Endodermal cell (in vitro differentiated cells): ENCODE measurements around the gene MRPS18A. TPM values are rescaled to one million over a fixed set of nuclear protein-coding genes. Genes with fewer than 3 reads are reported as not detected.
A peak's percentile ranks its signal among the peaks of the same experiment; 100 is the strongest.
"Not testable (repeated sequence)": the region's sequence is repeated elsewhere in the genome, so short reads cannot be mapped to it uniquely, and the experiment has no call there.

Experiments
- DNase-seq: peaks from one replicate; pipeline ENCODE4 v3.0.0-alpha.2; 2017
- H3K27ac ChIP-seq: 2 replicates; pipeline ENCODE4 v1.5.1; 2013; ENCODE audit warnings: mild to moderate bottlenecking, low read depth, low read length, moderate library complexity
- H3K27me3 ChIP-seq: 2 replicates; pipeline ENCODE4 v1.6.1; 2013; ENCODE audit warnings: mild to moderate bottlenecking, low read length, moderate library complexity; ENCODE audit not compliant: insufficient read depth, control insufficient read depth, poor library complexity, severe bottlenecking
- H3K36me3 ChIP-seq: 2 replicates; pipeline ENCODE4 v1.7.0; 2013; ENCODE audit warnings: mild to moderate bottlenecking, low read length, moderate library complexity; ENCODE audit not compliant: control insufficient read depth, insufficient read depth
- H3K4me1 ChIP-seq: one replicate; pipeline ENCODE4 v1.7.0; 2013; ENCODE audit warnings: low read length; ENCODE audit not compliant: control insufficient read depth, insufficient read depth
- H3K4me3 ChIP-seq: 2 replicates; pipeline ENCODE4 v1.5.1; 2013; ENCODE audit warnings: mild to moderate bottlenecking, low read length, moderate library complexity
- H3K9ac ChIP-seq: 2 replicates; pipeline ENCODE4 v1.6.1; 2013; ENCODE audit warnings: mild to moderate bottlenecking, low read length, moderate library complexity; ENCODE audit not compliant: poor library complexity, severe bottlenecking; ENCODE audit errors: extremely low read depth
- H3K9me3 ChIP-seq: 2 replicates; pipeline ENCODE4 v1.6.1; 2013; ENCODE audit warnings: mild to moderate bottlenecking, low read length, moderate library complexity; ENCODE audit not compliant: control insufficient read depth
- H3K27ac Mint-ChIP-seq: 2 replicates; pipeline ENCODE4 v1.8.0; 2020; ENCODE audit warnings: mixed read lengths
- H3K27me3 Mint-ChIP-seq: 2 replicates; pipeline ENCODE4 v1.8.0; 2021; ENCODE audit warnings: mild to moderate bottlenecking, mixed read lengths; ENCODE audit not compliant: insufficient read depth
- H3K36me3 Mint-ChIP-seq: 2 replicates; pipeline ENCODE4 v1.8.0; 2020; ENCODE audit warnings: low read depth, mixed read lengths
- H3K4me1 Mint-ChIP-seq: 2 replicates; pipeline ENCODE4 v1.8.0; 2020; ENCODE audit warnings: mixed read lengths
- H3K4me3 Mint-ChIP-seq: 2 replicates; pipeline ENCODE4 v1.8.0; 2020; ENCODE audit warnings: mild to moderate bottlenecking, moderate library complexity, mixed read lengths
- H3K9me3 Mint-ChIP-seq: 2 replicates; pipeline ENCODE4 v1.8.0; 2020; ENCODE audit warnings: mild to moderate bottlenecking, mixed read lengths
- WGBS, 2 experiments: methylation state at CpG; one replicate each; pipeline versions ENCODE4 v1.1.5 to v1.1.7; 2013; ENCODE audit warnings: missing lambda C conversion rate in 2 of 2, mixed read lengths in 1 of 2; ENCODE audit not compliant: insufficient coverage in 1 of 2, insufficient read length in 1 of 2; 5-methylcytosine and 5-hydroxymethylcytosine counted together
- total RNA-seq, 2 donors: library from RNA; stranded (reverse); fragmentation: NEBNext Ultra II Directional in 1 of 2; extraction: Animal tissue kit (Norgen Biotek cat#: 25700) in 1 of 2; gene quantifications; 2 replicates in 1 of 2; 3 replicates in 1 of 2; pipeline ENCODE4 v1.2.1, GENCODE V29; 2021
- TF ChIP-seq, protein P1 (sequence below): fragments of 200-600 bp; sonication (generic); conservative IDR thresholded peaks from 2 replicates; pipeline ENCODE4 v1.5.0; 2021; ENCODE audit warnings: antibody characterized with exemption, mild to moderate bottlenecking

Gene MRPS18A
- total RNA-seq, 2 donors from 2014 or later = 53.6 to 58.8 TPM

DNA sequence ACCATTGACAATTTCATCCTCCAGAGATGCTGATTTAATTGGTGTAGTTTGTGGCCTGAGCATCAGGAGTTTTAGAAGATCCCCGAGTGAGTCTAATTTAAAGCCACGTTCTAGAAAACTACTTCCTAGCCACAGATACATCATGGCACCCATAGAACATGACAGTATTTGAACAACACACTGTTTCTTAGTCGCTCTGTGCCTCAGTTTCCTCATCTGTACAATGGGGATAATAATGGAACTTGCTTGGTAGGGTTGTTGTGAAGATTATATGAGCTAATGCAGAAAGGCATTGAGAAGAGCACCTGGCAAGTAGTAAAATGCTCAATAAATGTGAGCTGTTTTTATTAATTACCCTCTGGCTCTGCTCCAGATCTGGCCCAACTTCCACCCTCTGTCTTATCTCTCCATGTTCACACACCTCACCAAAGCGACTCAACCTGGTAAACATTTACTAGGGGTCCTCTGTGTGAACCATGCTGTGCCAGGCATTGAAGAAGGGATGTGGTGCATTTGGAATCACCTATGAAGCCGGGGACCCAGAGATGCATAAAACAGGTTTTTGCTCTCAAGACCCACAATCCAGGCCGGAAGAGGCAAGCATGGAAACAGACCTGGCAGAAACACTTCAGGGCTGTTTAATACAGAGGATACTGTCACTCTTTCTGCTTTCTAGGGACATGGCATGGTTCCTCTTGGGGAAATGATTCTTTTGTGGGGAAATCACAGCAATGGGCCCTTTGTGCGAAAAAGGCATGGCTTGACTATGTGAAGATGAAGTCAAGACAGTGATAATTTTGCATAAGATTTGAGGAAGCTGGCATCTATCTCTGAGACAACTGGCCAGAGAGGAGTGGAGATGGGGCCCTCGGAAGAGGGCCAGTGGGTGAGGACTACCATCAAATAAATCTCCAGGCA is 16.2 kb upstream of the MRPS18A start:
- Mint-ChIP-seq H3K9me3 (no peaks in the 10 kb centered on the region), H3K4me3 (no peak overlapping the region), H3K27ac (peak overlapping the region; percentile 90), H3K27me3 (no peaks in the 10 kb centered on the region), H3K4me1 (peaks cover 67% of the 10 kb centered on the region), H3K36me3 (no peaks in the 10 kb centered on the region)
- TF ChIP-seq, protein P1, sequence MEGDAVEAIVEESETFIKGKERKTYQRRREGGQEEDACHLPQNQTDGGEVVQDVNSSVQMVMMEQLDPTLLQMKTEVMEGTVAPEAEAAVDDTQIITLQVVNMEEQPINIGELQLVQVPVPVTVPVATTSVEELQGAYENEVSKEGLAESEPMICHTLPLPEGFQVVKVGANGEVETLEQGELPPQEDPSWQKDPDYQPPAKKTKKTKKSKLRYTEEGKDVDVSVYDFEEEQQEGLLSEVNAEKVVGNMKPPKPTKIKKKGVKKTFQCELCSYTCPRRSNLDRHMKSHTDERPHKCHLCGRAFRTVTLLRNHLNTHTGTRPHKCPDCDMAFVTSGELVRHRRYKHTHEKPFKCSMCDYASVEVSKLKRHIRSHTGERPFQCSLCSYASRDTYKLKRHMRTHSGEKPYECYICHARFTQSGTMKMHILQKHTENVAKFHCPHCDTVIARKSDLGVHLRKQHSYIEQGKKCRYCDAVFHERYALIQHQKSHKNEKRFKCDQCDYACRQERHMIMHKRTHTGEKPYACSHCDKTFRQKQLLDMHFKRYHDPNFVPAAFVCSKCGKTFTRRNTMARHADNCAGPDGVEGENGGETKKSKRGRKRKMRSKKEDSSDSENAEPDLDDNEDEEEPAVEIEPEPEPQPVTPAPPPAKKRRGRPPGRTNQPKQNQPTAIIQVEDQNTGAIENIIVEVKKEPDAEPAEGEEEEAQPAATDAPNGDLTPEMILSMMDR = no peak
- DNase-seq = no peak
- H3K27me3 ChIP-seq = no peaks in the 10 kb centered on the region
- peaks cover 41% of the 10 kb centered on the region for H3K4me1 ChIP-seq
- no peak overlapping the region for H3K4me3 ChIP-seq
- WGBS, 2 experiments = 93 to 100% methylated on average over 3 to 8 of the region's 8 CpGs
- H3K9ac ChIP-seq = no peak overlapping the region
- no peak overlapping the region for H3K27ac ChIP-seq
- H3K36me3 ChIP-seq = no peaks in the 10 kb centered on the region
- no peaks in the 10 kb centered on the region for H3K9me3 ChIP-seq

DNA sequence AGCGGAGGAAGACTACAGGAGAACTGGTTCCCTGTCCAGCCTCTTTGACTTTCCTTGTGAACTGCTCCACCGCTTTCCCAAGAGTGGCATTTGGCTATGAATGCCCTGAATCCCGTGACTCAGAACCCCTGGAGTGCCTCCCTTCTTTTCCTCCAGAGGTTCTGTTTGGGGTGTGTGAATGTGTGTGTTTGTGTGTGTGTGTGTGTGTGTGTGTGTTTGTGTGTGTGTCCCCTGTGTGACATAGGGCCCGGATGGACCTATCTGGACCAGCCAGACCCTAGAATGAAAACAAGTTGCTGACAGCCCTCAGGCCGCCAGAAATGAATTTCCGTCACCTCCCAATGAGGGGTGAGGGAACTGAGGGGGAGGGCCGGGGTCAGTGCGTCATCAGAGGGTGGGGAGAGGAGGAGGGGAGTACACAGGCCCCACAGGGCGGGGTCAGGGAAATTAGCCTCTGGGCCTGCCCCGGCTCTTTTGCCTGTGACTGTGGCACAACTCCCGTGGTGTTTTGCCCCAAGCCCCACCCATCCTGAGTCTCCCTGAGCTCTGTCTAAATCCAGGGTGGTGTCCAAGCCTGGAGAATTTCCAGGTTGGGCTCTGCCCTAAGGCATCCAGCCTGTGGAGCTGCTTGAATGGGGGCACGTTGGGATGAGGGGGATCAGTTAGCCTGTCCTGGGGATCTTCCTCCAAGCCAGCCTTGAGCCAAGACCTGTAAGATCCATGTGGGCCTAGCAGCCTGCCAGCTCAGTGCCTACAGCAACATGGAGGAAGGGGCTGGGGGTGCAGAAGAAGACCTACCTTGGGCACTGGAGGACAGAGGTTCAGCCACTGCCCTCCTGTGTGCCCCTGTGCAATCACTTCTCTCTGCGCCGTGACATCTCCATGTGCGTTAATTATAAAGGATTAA is 15.2 kb upstream of the MRPS18A start:
- Mint-ChIP-seq H3K4me3 (peak overlapping the region; percentile 0), H3K9me3 (no peaks in the 10 kb centered on the region), H3K4me1 (peaks cover 72% of the 10 kb centered on the region), H3K27ac (peak overlapping the region; percentile 90), H3K36me3 (no peaks in the 10 kb centered on the region), H3K27me3 (no peaks in the 10 kb centered on the region)
- Histone ChIP-seq H3K9me3 (no peaks in the 10 kb centered on the region), H3K9ac (no peak overlapping the region), H3K36me3 (no peaks in the 10 kb centered on the region), H3K27ac (peak overlapping the region; percentile 71), H3K4me3 (no peak overlapping the region), H3K4me1 (peaks cover 44% of the 10 kb centered on the region), H3K27me3 (no peaks in the 10 kb centered on the region)
- DNase-seq = peak; percentile 97
- TF ChIP-seq, protein P1 = no peak
- 30 to 36% methylated on average over 7 to 15 of the region's 15 CpGs for WGBS, 2 experiments

DNA sequence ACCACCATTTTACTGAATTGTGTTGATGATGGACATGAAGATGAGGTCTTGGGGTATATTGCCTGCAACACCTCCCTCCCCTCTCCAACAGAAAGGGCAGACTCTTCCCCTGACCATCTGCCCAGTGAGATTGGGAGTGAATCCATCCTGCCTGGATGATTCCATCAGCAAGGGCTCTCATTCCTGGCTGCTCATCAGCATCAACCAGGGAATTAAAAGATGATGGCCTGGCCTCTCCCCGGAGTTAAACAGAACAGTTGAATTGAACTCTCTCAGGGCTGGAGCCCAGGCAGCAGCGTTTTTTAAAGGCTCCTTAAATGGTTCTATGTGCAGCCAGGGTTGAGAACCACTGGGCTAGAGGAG is 14.6 kb upstream of the MRPS18A start:
- whole genome bisulfite sequencing, 2 experiments = 10 to 23% methylated on average over 2 of the region's 2 CpGs
- H3K27ac Mint-ChIP-seq = peak overlapping the region; percentile 90
- H3K4me1 ChIP-seq = peaks cover 40% of the 10 kb centered on the region
- H3K4me3 ChIP-seq = no peak overlapping the region
- no peaks in the 10 kb centered on the region for H3K27me3 ChIP-seq
- H3K4me3 Mint-ChIP-seq = peak overlapping the region; percentile 0
- TF ChIP-seq, protein P1 = no peak
- no peak overlapping the region for H3K9ac ChIP-seq
- H3K9me3 Mint-ChIP-seq = no peaks in the 10 kb centered on the region
- H3K4me1 Mint-ChIP-seq = peaks cover 68% of the 10 kb centered on the region
- H3K36me3 ChIP-seq = no peaks in the 10 kb centered on the region
- no peaks in the 10 kb centered on the region for H3K36me3 Mint-ChIP-seq
- H3K27ac ChIP-seq = peak overlapping the region; percentile 71
- H3K9me3 ChIP-seq = no peaks in the 10 kb centered on the region
- no peaks in the 10 kb centered on the region for H3K27me3 Mint-ChIP-seq
- no peak for DNase-seq

DNA sequence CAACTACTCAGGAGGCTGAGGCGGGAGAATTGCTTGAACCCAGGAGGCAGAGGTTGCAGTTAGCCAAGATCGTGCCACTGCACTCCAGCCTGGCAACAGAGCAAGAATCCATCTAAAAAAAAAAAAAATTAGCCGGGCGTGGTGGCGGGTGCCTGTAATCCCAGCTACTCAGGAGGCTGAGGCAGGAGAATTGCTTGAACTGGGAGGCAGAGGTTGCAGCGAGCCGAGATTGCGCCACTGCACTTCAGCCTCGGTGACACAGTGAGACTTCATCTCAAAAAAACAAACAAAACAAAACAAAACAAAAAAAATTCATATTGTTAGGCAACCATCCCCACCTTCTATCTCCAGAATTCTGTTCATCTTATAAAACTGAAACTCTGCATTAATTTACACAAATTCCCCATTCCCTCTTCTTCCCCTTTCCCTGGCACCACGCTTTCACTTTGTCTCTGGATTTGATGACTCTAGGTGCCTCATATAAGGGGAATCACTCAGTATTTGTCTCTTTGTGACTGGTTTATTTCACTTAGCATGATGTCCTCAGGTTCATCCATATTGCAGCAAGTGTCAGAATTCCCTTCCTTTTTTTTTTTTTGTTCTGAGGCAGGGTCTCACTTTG is 13.5 kb upstream of the MRPS18A start:
- not testable (repeated sequence) for H3K9me3 ChIP-seq, H3K9me3 Mint-ChIP-seq, DNase-seq, H3K9ac ChIP-seq, H3K36me3 Mint-ChIP-seq, H3K4me3 Mint-ChIP-seq, H3K27me3 ChIP-seq, H3K27me3 Mint-ChIP-seq, H3K4me3 ChIP-seq, H3K27ac ChIP-seq, H3K36me3 ChIP-seq
- 93 to 96% methylated on average over 5 to 10 of the region's 10 CpGs for WGBS, 2 experiments
- Mint-ChIP-seq H3K4me1 (peaks cover 61% of the 10 kb centered on the region), H3K27ac (peak overlapping the region; percentile 14)
- peaks cover 33% of the 10 kb centered on the region for H3K4me1 ChIP-seq
